Hematopoietic multipotent progenitor cell treated with erythropoietin and hydrocortisone succinate and interleukin-3 and kit ligand, for 6 days (in vitro differentiated cells): ENCODE measurements around the gene ZBTB46.
A peak's percentile ranks its signal among the peaks of the same experiment; 100 is the strongest.
"Not testable (repeated sequence)": the region's sequence is repeated elsewhere in the genome, so short reads cannot be mapped to it uniquely, and the experiment has no call there.

ENCODE experiments used
- DNase-seq: peaks from one replicate; pipeline ENCODE4 v3.0.0-alpha.2; 2015

ZBTB46 gene

GRCh38 chr20:63811491-63811875 lies 19.6 kb downstream of the ZBTB46 start:
- no peak for DNase-seq

- DNase-seq, result no peak
Observed at GRCh38 chr20:63810730-63811490, 20.2 kb downstream of the ZBTB46 start.

GRCh38 chr20:63809856-63810255 lies 21.2 kb downstream of the ZBTB46 start:
- no peak for DNase-seq

- DNase-seq, result no peak
Observed at GRCh38 chr20:63808964-63809674, 21.9 kb downstream of the ZBTB46 start.

GRCh38 chr20:63808145-63808724 lies 22.8 kb downstream of the ZBTB46 start:
- no peak for DNase-seq

GRCh38 chr20:63807654-63808053 lies 23.4 kb downstream of the ZBTB46 start:
- DNase-seq, result no peak

GRCh38 chr20:63804308-63804636 lies 26.8 kb downstream of the ZBTB46 start:
- no peak for DNase-seq

- no peak for DNase-seq
Observed at GRCh38 chr20:63802469-63803240, 28.4 kb downstream of the ZBTB46 start.

- peak; percentile 33 for DNase-seq
Observed at GRCh38 chr20:63801174-63801573, 29.9 kb downstream of the ZBTB46 start.

GRCh38 chr20:63800411-63800810 lies 30.7 kb downstream of the ZBTB46 start:
- DNase-seq, result not testable (repeated sequence)

- DNase-seq, result not testable (repeated sequence)
Observed at GRCh38 chr20:63799127-63799526, 31.9 kb downstream of the ZBTB46 start.

GRCh38 chr20:63797175-63797574 lies 33.9 kb downstream of the ZBTB46 start:
- DNase-seq, result not testable (repeated sequence)

- no peak for DNase-seq
Observed at GRCh38 chr20:63795178-63795830, 35.8 kb downstream of the ZBTB46 start.

GRCh38 chr20:63794614-63795013 lies 36.5 kb downstream of the ZBTB46 start:
- no peak for DNase-seq

GRCh38 chr20:63792866-63793265 lies 38.2 kb downstream of the ZBTB46 start:
- DNase-seq, result no peak

- no peak for DNase-seq
Observed at GRCh38 chr20:63791497-63792156, 39.4 kb downstream of the ZBTB46 start.

- no peak for DNase-seq
Observed at GRCh38 chr20:63790572-63791168, 40.4 kb downstream of the ZBTB46 start.

- no peak for DNase-seq
Observed at GRCh38 chr20:63789836-63790571, 41.1 kb downstream of the ZBTB46 start.

GRCh38 chr20:63787749-63788148 lies 43.3 kb downstream of the ZBTB46 start:
- no peak for DNase-seq

GRCh38 chr20:63787302-63787701 lies 43.8 kb downstream of the ZBTB46 start:
- DNase-seq, result no peak

GRCh38 chr20:63785691-63786131 lies 45.4 kb downstream of the ZBTB46 start:
- DNase-seq, result no peak
